Mononuclear cell (primary cell): ENCODE results near the gene TRPM2. TPM values are rescaled to one million over a fixed set of nuclear protein-coding genes. Genes with fewer than 3 reads are reported as not detected.

Experiments used
- H3K27me3 ChIP-seq: 2 replicates; pipeline ENCODE4 v1.6.0; 2011; ENCODE audit warnings: low read length, control low read depth; ENCODE audit not compliant: insufficient read depth
- H3K4me1 ChIP-seq: 2 replicates; pipeline ENCODE4 v1.5.1; 2011; ENCODE audit warnings: mild to moderate bottlenecking, low read length, control low read depth; ENCODE audit not compliant: insufficient read depth
- H3K4me3 ChIP-seq: 2 replicates; pipeline ENCODE4 v1.5.1; 2011; ENCODE audit warnings: mild to moderate bottlenecking, low read length, moderate library complexity
- H3K9me3 ChIP-seq: 2 replicates; pipeline ENCODE4 v1.5.1; 2011; ENCODE audit warnings: low read depth, mild to moderate bottlenecking, control low read depth, low read length
- total RNA-seq: library from RNA; depleted of rRNA; stranded (reverse); fragments of >200 nt; gene quantifications from one replicate; pipeline ENCODE4 v1.2.3, GENCODE V29; 2012

The TRPM2 gene
- total RNA-seq, 1 donor, result 2.2 TPM

GRCh38 chr21:44328242-44328895 lies 25.1 kb upstream of the TRPM2 start:
- Histone ChIP-seq H3K27me3 (no peaks in the 10 kb centered on the region), H3K9me3 (no peaks in the 10 kb centered on the region), H3K4me3 (no peak overlapping the region), H3K4me1 (no peaks in the 10 kb centered on the region)

GRCh38 chr21:44329086-44329889 lies 24.1 kb upstream of the TRPM2 start:
- no peaks in the 10 kb centered on the region for H3K27me3 ChIP-seq
- no peaks in the 10 kb centered on the region for H3K9me3 ChIP-seq
- H3K4me1 ChIP-seq, result no peaks in the 10 kb centered on the region
- no peak overlapping the region for H3K4me3 ChIP-seq

- Histone ChIP-seq H3K27me3 (no peaks in the 10 kb centered on the region), H3K9me3 (no peaks in the 10 kb centered on the region), H3K4me3 (no peak overlapping the region), H3K4me1 (no peaks in the 10 kb centered on the region)
These were observed 23.3 kb upstream of the TRPM2 start for GRCh38 chr21:44329971-44330681.

- no peaks in the 10 kb centered on the region for H3K4me1 ChIP-seq
- H3K9me3 ChIP-seq, result no peaks in the 10 kb centered on the region
- H3K4me3 ChIP-seq, result no peak overlapping the region
These were observed 22.7 kb upstream of the TRPM2 start for GRCh38 chr21:44330698-44331097.

GRCh38 chr21:44331209-44331608 lies 22.2 kb upstream of the TRPM2 start:
- Histone ChIP-seq H3K9me3 (no peaks in the 10 kb centered on the region), H3K27me3 (no peaks in the 10 kb centered on the region), H3K4me3 (no peak overlapping the region), H3K4me1 (no peaks in the 10 kb centered on the region)

More at GRCh38 chr21:44330698-44331097, 22.7 kb upstream of the TRPM2 start:
- no peaks in the 10 kb centered on the region for H3K27me3 ChIP-seq

- H3K4me3 ChIP-seq, result no peak overlapping the region
- no peaks in the 10 kb centered on the region for H3K9me3 ChIP-seq
- no peaks in the 10 kb centered on the region for H3K27me3 ChIP-seq
- no peaks in the 10 kb centered on the region for H3K4me1 ChIP-seq
These were observed 21.6 kb upstream of the TRPM2 start for GRCh38 chr21:44331650-44332307.

- no peak overlapping the region for H3K4me3 ChIP-seq
- no peaks in the 10 kb centered on the region for H3K27me3 ChIP-seq
- H3K4me1 ChIP-seq, result no peaks in the 10 kb centered on the region
- no peaks in the 10 kb centered on the region for H3K9me3 ChIP-seq
These were observed 21.0 kb upstream of the TRPM2 start for GRCh38 chr21:44332383-44332782.

- H3K4me1 ChIP-seq, result peaks cover under 1% of the 10 kb centered on the region
- no peaks in the 10 kb centered on the region for H3K9me3 ChIP-seq
- no peak overlapping the region for H3K4me3 ChIP-seq
- H3K27me3 ChIP-seq, result no peaks in the 10 kb centered on the region
These were observed 20.5 kb upstream of the TRPM2 start for GRCh38 chr21:44332965-44333364.

GRCh38 chr21:44333509-44334328 lies 19.7 kb upstream of the TRPM2 start:
- H3K4me1 ChIP-seq, result peaks cover 5% of the 10 kb centered on the region
- no peak overlapping the region for H3K4me3 ChIP-seq
- H3K27me3 ChIP-seq, result no peaks in the 10 kb centered on the region
- no peaks in the 10 kb centered on the region for H3K9me3 ChIP-seq

- H3K4me3 ChIP-seq, result no peak overlapping the region
- H3K27me3 ChIP-seq, result no peaks in the 10 kb centered on the region
- no peaks in the 10 kb centered on the region for H3K9me3 ChIP-seq
- H3K4me1 ChIP-seq, result peaks cover 6% of the 10 kb centered on the region
These were observed 18.9 kb upstream of the TRPM2 start for GRCh38 chr21:44334329-44335030.

GRCh38 chr21:44335266-44336059 lies 18.0 kb upstream of the TRPM2 start:
- H3K9me3 ChIP-seq, result no peaks in the 10 kb centered on the region
- no peaks in the 10 kb centered on the region for H3K27me3 ChIP-seq
- H3K4me3 ChIP-seq, result no peak overlapping the region
- peaks cover 16% of the 10 kb centered on the region for H3K4me1 ChIP-seq

- peaks cover 18% of the 10 kb centered on the region for H3K4me1 ChIP-seq
- H3K9me3 ChIP-seq, result no peaks in the 10 kb centered on the region
- H3K27me3 ChIP-seq, result no peaks in the 10 kb centered on the region
- no peak overlapping the region for H3K4me3 ChIP-seq
These were observed 16.0 kb upstream of the TRPM2 start for GRCh38 chr21:44337449-44337848.
